Panc1 (cell line): Measurements from ENCODE around the gene MYO1A. TPM values are rescaled to one million over a fixed set of nuclear protein-coding genes. Genes with fewer than 3 reads are reported as not detected.

Source experiments
- ATAC-seq: fragments of 200-7000 bp; cut with Tn5 transposase; 2 replicates; pipeline ENCODE4 v1.9.1; 2020; ENCODE audit warnings: mild to moderate bottlenecking, moderate library complexity
- BruUV-seq: library from RNA; stranded (reverse); fragments of 400-500 nt; replicated peaks from 2 replicates; lab custom pipeline; 2021; lab: Mats Ljungman, UMichigan
- CTCF ChIA-PET: fragments of 300-600 bp; sonication (Branson Sonifier 250); formaldehyde crosslinking; loops from one replicate; lab custom pipeline; 2022; ENCODE audit warnings: antibody characterized with exemption; lab: Charles Lee
- POLR2A ChIA-PET: fragments of 300-600 bp; sonication (Branson Sonifier 250); formaldehyde crosslinking; loops from one replicate; lab custom pipeline; 2022; ENCODE audit warnings: antibody characterized with exemption; lab: Charles Lee
- DNase-seq: peaks from one replicate; pipeline ENCODE4 v3.0.0-alpha.2; 2010; ENCODE audit warnings: low read depth, low spot score
- H3K27ac ChIP-seq: 2 replicates; pipeline ENCODE4 v1.5.1; 2011; ENCODE audit warnings: mild to moderate bottlenecking, low read length, inconsistent platforms
- H3K27me3 ChIP-seq: fragments of 200-500 bp; sonication (Bioruptor generic); 2 replicates; pipeline ENCODE4 v1.6.0; 2014; ENCODE audit warnings: low read length, inconsistent platforms; ENCODE audit not compliant: control insufficient read depth, insufficient read depth
- H3K36me3 ChIP-seq: fragments of 200-500 bp; sonication (Bioruptor generic); 2 replicates; pipeline ENCODE4 v1.5.1; 2014; ENCODE audit warnings: inconsistent platforms, mild to moderate bottlenecking, low read length, moderate library complexity; ENCODE audit not compliant: control insufficient read depth, insufficient read depth
- H3K4me1 ChIP-seq: 2 replicates; pipeline ENCODE4 v1.5.1; 2011; ENCODE audit warnings: inconsistent platforms, mild to moderate bottlenecking, low read length, moderate library complexity; ENCODE audit not compliant: control insufficient read depth, insufficient read depth
- H3K4me3 ChIP-seq, 2 experiments: 2 replicates each; pipeline ENCODE4 v1.5.1; 2011 to 2012; ENCODE audit warnings: low read depth in 2 of 2, low read length in 2 of 2, mild to moderate bottlenecking in 2 of 2, inconsistent platforms in 1 of 2, moderate library complexity in 1 of 2
- H3K9me3 ChIP-seq: fragments of 200-500 bp; sonication (Bioruptor generic); 2 replicates; pipeline ENCODE4 v1.5.1; 2014; ENCODE audit warnings: low read depth, mild to moderate bottlenecking, inconsistent platforms, low read length, moderate library complexity; ENCODE audit not compliant: control insufficient read depth, insufficient read depth
- CTCF ChIP-seq: fragments of 450-650 bp; IDR thresholded peaks from 2 replicates; pipeline ENCODE4 v1.5.1; 2017; ENCODE audit warnings: mild to moderate bottlenecking
- POLR2AphosphoS5 ChIP-seq: IDR thresholded peaks from 2 replicates; pipeline ENCODE4 v1.6.1; 2012; ENCODE audit warnings: mild to moderate bottlenecking, low read depth, low read length, moderate library complexity
- SIN3A ChIP-seq: IDR thresholded peaks from 2 replicates; pipeline ENCODE4 v1.6.1; 2012; ENCODE audit warnings: low read depth, mild to moderate bottlenecking, low read length, moderate library complexity, borderline replicate concordance; ENCODE audit not compliant: insufficient read depth
- TCF7L2 ChIP-seq: IDR thresholded peaks from 2 replicates; pipeline ENCODE4 v1.6.1; 2011; ENCODE audit warnings: mild to moderate bottlenecking, low read depth, low read length, inconsistent platforms
- in situ Hi-C: cut with HindIII; loops from 2 replicates; pipeline ENCODE4 v1.10.0; 2016; ENCODE audit warnings: low sequenced_read_pairs, low pct_unique_long_range_greater_than_20kb
- intact Hi-C: fragments of 100-400 bp; cut with micrococcal nuclease; formaldehyde crosslinking; loops from one replicate; pipeline ENCODE4 v1.10.0; 2022; ENCODE audit not compliant: unreplicated experiment
- total RNA-seq: library from RNA; stranded (reverse); gene quantifications from one replicate; pipeline ENCODE4 v1.2.1, GENCODE V29; 2021; ENCODE audit not compliant: unreplicated experiment
- TF ChIP-seq, protein P1 (sequence below), 2 experiments: IDR thresholded peaks; 2 replicates each; pipeline ENCODE4 v1.6.1; 2011 to 2012; ENCODE audit warnings: low read depth in 2 of 2, control low read depth in 1 of 2, low read length in 1 of 2, mild to moderate bottlenecking in 1 of 2, moderate library complexity in 1 of 2; ENCODE audit not compliant: insufficient read depth in 1 of 2

The MYO1A gene
- total RNA-seq, 1 experiment from 2014 or later: not detected

DNA sequence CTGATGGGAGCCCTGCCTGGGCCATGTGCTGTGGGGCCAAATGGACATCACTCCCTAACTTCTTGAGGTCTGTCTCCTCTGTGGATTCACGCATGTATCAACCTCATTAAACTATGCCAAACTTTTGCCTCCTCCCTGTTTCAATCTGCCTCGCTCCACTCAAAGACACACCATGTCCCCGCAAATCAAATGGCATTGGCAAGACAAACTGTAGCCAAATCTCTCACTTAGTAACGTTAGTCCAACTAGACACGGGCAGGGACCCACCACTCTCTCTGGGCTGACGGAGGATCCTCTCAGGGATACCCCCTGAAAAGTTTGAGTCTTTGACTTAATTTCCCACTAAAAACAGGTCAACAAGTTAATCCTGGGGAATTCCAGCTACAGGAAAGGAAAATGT, 51.6 kb downstream of the MYO1A start:
- no peaks in the 10 kb centered on the region for H3K27me3 ChIP-seq
- BruUV-seq: no TSS peak
- TF ChIP-seq POLR2AphosphoS5 (no peak), SIN3A (no peak), TCF7L2 (no peak), CTCF (no peak)
- TF ChIP-seq, protein P1, sequence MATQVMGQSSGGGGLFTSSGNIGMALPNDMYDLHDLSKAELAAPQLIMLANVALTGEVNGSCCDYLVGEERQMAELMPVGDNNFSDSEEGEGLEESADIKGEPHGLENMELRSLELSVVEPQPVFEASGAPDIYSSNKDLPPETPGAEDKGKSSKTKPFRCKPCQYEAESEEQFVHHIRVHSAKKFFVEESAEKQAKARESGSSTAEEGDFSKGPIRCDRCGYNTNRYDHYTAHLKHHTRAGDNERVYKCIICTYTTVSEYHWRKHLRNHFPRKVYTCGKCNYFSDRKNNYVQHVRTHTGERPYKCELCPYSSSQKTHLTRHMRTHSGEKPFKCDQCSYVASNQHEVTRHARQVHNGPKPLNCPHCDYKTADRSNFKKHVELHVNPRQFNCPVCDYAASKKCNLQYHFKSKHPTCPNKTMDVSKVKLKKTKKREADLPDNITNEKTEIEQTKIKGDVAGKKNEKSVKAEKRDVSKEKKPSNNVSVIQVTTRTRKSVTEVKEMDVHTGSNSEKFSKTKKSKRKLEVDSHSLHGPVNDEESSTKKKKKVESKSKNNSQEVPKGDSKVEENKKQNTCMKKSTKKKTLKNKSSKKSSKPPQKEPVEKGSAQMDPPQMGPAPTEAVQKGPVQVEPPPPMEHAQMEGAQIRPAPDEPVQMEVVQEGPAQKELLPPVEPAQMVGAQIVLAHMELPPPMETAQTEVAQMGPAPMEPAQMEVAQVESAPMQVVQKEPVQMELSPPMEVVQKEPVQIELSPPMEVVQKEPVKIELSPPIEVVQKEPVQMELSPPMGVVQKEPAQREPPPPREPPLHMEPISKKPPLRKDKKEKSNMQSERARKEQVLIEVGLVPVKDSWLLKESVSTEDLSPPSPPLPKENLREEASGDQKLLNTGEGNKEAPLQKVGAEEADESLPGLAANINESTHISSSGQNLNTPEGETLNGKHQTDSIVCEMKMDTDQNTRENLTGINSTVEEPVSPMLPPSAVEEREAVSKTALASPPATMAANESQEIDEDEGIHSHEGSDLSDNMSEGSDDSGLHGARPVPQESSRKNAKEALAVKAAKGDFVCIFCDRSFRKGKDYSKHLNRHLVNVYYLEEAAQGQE (IDR thresholded peaks at IDR 0.05; ENCODE audit: insufficient read depth in 1 of 2, low read depth in 2 of 2, low read length in 1 of 2): no peak
- POLR2A ChIA-PET: no interaction called here
- H3K4me1 ChIP-seq: no peaks in the 10 kb centered on the region
- ATAC-seq (no peak), DNase-seq (no peak)
- H3K4me3 ChIP-seq: no peak overlapping the region
- CTCF ChIA-PET: interaction anchor here (0.5 kb wide), 1 partner anchor 50 kb away, joined by 3 read pairs; no protein-coding TSS in a partner anchor
- no peaks in the 10 kb centered on the region for H3K9me3 ChIP-seq
- in situ Hi-C loops: no loop called here
- H3K27ac ChIP-seq: no peak overlapping the region
- peaks cover 3% of the 10 kb centered on the region; the same call in 1 of the 2 replicates for H3K36me3 ChIP-seq
- intact Hi-C loops: no loop called here

- in situ Hi-C loops (no loop called here), intact Hi-C loops (no loop called here)
- Histone ChIP-seq H3K9me3 (no peaks in the 10 kb centered on the region), H3K4me3 (no peak overlapping the region), H3K27ac (no peak overlapping the region), H3K36me3 (no peaks in the 10 kb centered on the region), H3K27me3 (no peaks in the 10 kb centered on the region), H3K4me1 (no peaks in the 10 kb centered on the region)
- BruUV-seq: no TSS peak
- POLR2A ChIA-PET: no interaction called here
- DNase-seq (no peak), ATAC-seq (no peak)
- CTCF ChIA-PET: interaction anchor here (0.7 to 1.5 kb wide), 2 partner anchors 157 to 317 kb away, joined by 3 read pairs; no protein-coding TSS in a partner anchor
- TF ChIP-seq POLR2AphosphoS5: no peak
- TF ChIP-seq CTCF: no peak
- TF ChIP-seq, protein P1 (IDR thresholded peaks at IDR 0.05; ENCODE audit: insufficient read depth in 1 of 2, low read depth in 2 of 2, low read length in 1 of 2): no peak
- TF ChIP-seq SIN3A: no peak
- no peak for TF ChIP-seq TCF7L2
These were observed 53.0 kb downstream of the MYO1A start for GRCh38 chr12:56996793-56997545.
